Mucosa of descending colon (tissue), 3 donors: ENCODE data around the gene SNRPA1. TPM values are rescaled to one million over a fixed set of nuclear protein-coding genes. Genes with fewer than 3 reads are reported as not detected.
"Not testable (repeated sequence)": the region's sequence is repeated elsewhere in the genome, so short reads cannot be mapped to it uniquely, and the experiment has no call there.

Experiments
- ATAC-seq: fragments of 200-7000 bp; cut with Tn5 transposase; one replicate; pipeline ENCODE4 v1.9.1; 2020; ENCODE audit warnings: mild to moderate bottlenecking, moderate library complexity
- DNase-seq, 3 donors: peaks; one replicate each; pipeline ENCODE4 v3.0.0-alpha.2; 2020
- H3K36me3 ChIP-seq: fragments of 200-600 bp; one replicate; pipeline ENCODE4 v1.8.0; 2021; ENCODE audit warnings: low read depth, mild to moderate bottlenecking
- H3K4me1 ChIP-seq: fragments of 200-600 bp; one replicate; pipeline ENCODE4 v1.8.0; 2021; ENCODE audit warnings: low read depth, mild to moderate bottlenecking
- H3K4me3 ChIP-seq: fragments of 200-600 bp; one replicate; pipeline ENCODE4 v1.8.0; 2021; ENCODE audit warnings: mild to moderate bottlenecking
- H3K9me3 ChIP-seq: fragments of 200-600 bp; one replicate; pipeline ENCODE4 v1.8.0; 2021; ENCODE audit warnings: mild to moderate bottlenecking
- CTCF ChIP-seq: fragments of 200-600 bp; IDR thresholded peaks from one replicate; pipeline ENCODE4 v1.8.0; 2022; ENCODE audit warnings: antibody characterized with exemption, mild to moderate bottlenecking
- intact Hi-C, 2 donors: fragments of 100-400 bp; cut with DNase I in 1 of 2; cut with micrococcal nuclease in 1 of 2; formaldehyde crosslinking; loops; one replicate each; pipeline versions ENCODE4 v1.11.0 to v1.11.1; 2022; cut with DNase I, micrococcal nuclease
- long read RNA-seq, 2 donors: library from polyadenylated mRNA; unstranded; transcript quantifications; one replicate each; pipeline ENCODE4 v2.0.0, GENCODE V29; 2019 to 2021
- total RNA-seq, 3 donors: library from RNA; stranded (reverse); fragmentation: NEBNext Ultra II Directional in 2 of 3; extraction: Animal tissue kit (Norgen Biotek cat#: 25700) in 2 of 3; gene quantifications; one replicate each; pipeline versions ENCODE4 v1.2.1 to v1.2.4, GENCODE V29; 2021 to 2023
- donor health status: DM: no; HTN: no; CAD: no; lungs with moderate emphysema.
- donor health status: DM: no; HTN: no; CAD: no.
- donor health status: DM: no; HTN: yes; CAD: no.

The SNRPA1 gene
- 10 to 100 TPM; 41.5 to 55.1 (median 52.1) TPM for total RNA-seq
- long read RNA-seq, donor 1, transcript SNRPA1-201 (9 exons, 1,055 nt) = major isoform, 14 of 35 reads
- long read RNA-seq, donor 1, transcript SNRPA1-207 (8 exons, 924 nt) = minor isoform, 6 of 35 reads
- long read RNA-seq, donor 1, partial matches to known transcripts = 6 of 35 reads
- long read RNA-seq, donor 1, other reads (novel, unspliced or antisense) = 6 of 35 reads
- long read RNA-seq, donor 2, transcript SNRPA1-201 (9 exons, 1,055 nt) = major isoform, 43 of 57 reads
- long read RNA-seq, donor 2, transcript SNRPA1-207 (8 exons, 924 nt) = minor isoform, 6 of 57 reads
- long read RNA-seq, donor 2, partial matches to known transcripts = 0 of 57 reads
- long read RNA-seq, donor 2, other reads (novel, unspliced or antisense) = 4 of 57 reads

- ATAC-seq (peak; percentile 96), DNase-seq (peak; percentile 99)
- H3K4me1 ChIP-seq = peaks cover 19% of the 10 kb centered on the region
- H3K9me3 ChIP-seq = no peaks in the 10 kb centered on the region
- no peak for TF ChIP-seq CTCF
- H3K4me3 ChIP-seq = peak within 1 kb of the TSS; percentile 68
- intact Hi-C loops = loop anchor here in 1 of 2 donors (5.0 kb wide), 1 partner anchor 347 kb away; no protein-coding TSS in a partner anchor
- no peaks in the 10 kb centered on the region for H3K36me3 ChIP-seq
Observed at GRCh38 chr15:101294731-101295606, at the start of gene SNRPA1. SNRPA1 (minus strand) TSS chr15:101295248; CDS start chr15:101295178, 70 bp downstream.

- Histone ChIP-seq H3K9me3 (no peaks in the 10 kb centered on the region), H3K4me3 (no peak overlapping the region), H3K4me1 (no peaks in the 10 kb centered on the region), H3K36me3 (no peaks in the 10 kb centered on the region)
- intact Hi-C loops = no loop called here
- no peak for TF ChIP-seq CTCF
- DNase-seq (no peak), ATAC-seq (no peak)
Observed at GRCh38 chr15:101342056-101342455, 47.0 kb upstream of the SNRPA1 start.

- intact Hi-C loops = no loop called here
- no peak for TF ChIP-seq CTCF
- Histone ChIP-seq H3K36me3 (no peaks in the 10 kb centered on the region), H3K4me3 (no peak overlapping the region), H3K9me3 (no peaks in the 10 kb centered on the region), H3K4me1 (no peaks in the 10 kb centered on the region)
- no peak for DNase-seq
- no peak for ATAC-seq
Observed at GRCh38 chr15:101338502-101339057, 43.5 kb upstream of the SNRPA1 start.

GRCh38 chr15:101337976-101338375, 42.9 kb upstream of the SNRPA1 start:
- ATAC-seq (no peak), DNase-seq (no peak)
- Histone ChIP-seq H3K4me1 (no peaks in the 10 kb centered on the region), H3K36me3 (no peaks in the 10 kb centered on the region), H3K4me3 (no peak overlapping the region), H3K9me3 (no peaks in the 10 kb centered on the region)
- TF ChIP-seq CTCF = no peak
- intact Hi-C loops = no loop called here

GRCh38 chr15:101333907-101334789, 39.1 kb upstream of the SNRPA1 start:
- intact Hi-C loops, H3K36me3 ChIP-seq, H3K9me3 ChIP-seq, ATAC-seq, H3K4me1 ChIP-seq, DNase-seq, H3K4me3 ChIP-seq: not testable (repeated sequence)
